HepG2 (cell line): Measurements from ENCODE around the gene CD207. TPM values are rescaled to one million over a fixed set of nuclear protein-coding genes. Genes with fewer than 3 reads are reported as not detected.

Experiments
- CEBPG ChIP-seq: IDR thresholded peaks from 2 replicates; pipeline ENCODE4 v1.6.1; 2016
- CHCHD3 ChIP-seq: sonication (generic); formaldehyde crosslinking; IDR thresholded peaks from 2 replicates; pipeline ENCODE4 v1.8.0; 2022; ENCODE audit warnings: mild to moderate bottlenecking, missing genetic modification reagents, moderate library complexity
- DZIP1 ChIP-seq: sonication (generic); formaldehyde crosslinking; IDR thresholded peaks from 2 replicates; pipeline ENCODE4 v1.5.0; 2020; ENCODE audit warnings: mild to moderate bottlenecking, missing genetic modification reagents
- ELK4 ChIP-seq: sonication (generic); formaldehyde crosslinking; IDR thresholded peaks from 2 replicates; pipeline ENCODE4 v1.9.0; 2021; ENCODE audit warnings: missing genetic modification reagents, borderline replicate concordance
- FOSL2 ChIP-seq: sonication (generic); formaldehyde crosslinking; IDR thresholded peaks from 2 replicates; pipeline ENCODE4 v1.4.0; 2020; ENCODE audit warnings: missing genetic modification reagents
- HNRNPUL1 ChIP-seq: fragments of 200-400 bp; formaldehyde crosslinking; IDR thresholded peaks from 2 replicates; pipeline ENCODE4 v1.6.1; 2017; ENCODE audit warnings: low read depth, mild to moderate bottlenecking, low read length, moderate library complexity
- KDM3A ChIP-seq: IDR thresholded peaks from 2 replicates; pipeline ENCODE4 v1.6.1; 2018; ENCODE audit warnings: low read depth, missing compliant biosample characterization
- KLF9 ChIP-seq: IDR thresholded peaks from 2 replicates; pipeline ENCODE4 v1.6.1; 2016; ENCODE audit warnings: low read depth
- NBN ChIP-seq: fragments of 450-650 bp; conservative IDR thresholded peaks from 2 replicates; pipeline ENCODE4 v1.6.1; 2017
- NFATC3 ChIP-seq: sonication (generic); formaldehyde crosslinking; IDR thresholded peaks from 2 replicates; pipeline ENCODE4 v1.5.1; 2020; ENCODE audit warnings: mild to moderate bottlenecking, missing genetic modification reagents
- NFYB ChIP-seq: sonication (generic); formaldehyde crosslinking; IDR thresholded peaks from 2 replicates; pipeline ENCODE4 v1.4.0; 2020; ENCODE audit warnings: missing genetic modification reagents
- NR3C1 ChIP-seq: sonication (generic); formaldehyde crosslinking; IDR thresholded peaks from 2 replicates; pipeline ENCODE4 v1.4.0; 2020; ENCODE audit warnings: missing genetic modification reagents
- REL ChIP-seq: sonication (generic); formaldehyde crosslinking; conservative IDR thresholded peaks from 2 replicates; pipeline ENCODE4 v1.8.0; 2022; ENCODE audit warnings: mild to moderate bottlenecking, missing genetic modification reagents, moderate library complexity
- SRSF1 ChIP-seq: fragments of 200-400 bp; formaldehyde crosslinking; optimal IDR thresholded peaks from 2 replicates; pipeline ENCODE3; 2017; ENCODE audit warnings: mild to moderate bottlenecking, low read depth, low read length, moderate library complexity
- TCF7 ChIP-seq: sonication (generic); IDR thresholded peaks from 2 replicates; pipeline ENCODE4 v1.6.1; 2016; ENCODE audit warnings: antibody characterized with exemption, low read depth
- ZBTB20 ChIP-seq: sonication (generic); formaldehyde crosslinking; IDR thresholded peaks from 2 replicates; pipeline ENCODE4 v1.8.1; 2023; ENCODE audit warnings: missing genetic modification reagents, low read depth, mild to moderate bottlenecking, borderline replicate concordance
- ZFP82 ChIP-seq: sonication (generic); formaldehyde crosslinking; IDR thresholded peaks from 2 replicates; pipeline ENCODE4 v1.5.1; 2020; ENCODE audit warnings: mild to moderate bottlenecking, missing genetic modification reagents, borderline replicate concordance
- ZNF230 ChIP-seq: sonication (generic); formaldehyde crosslinking; IDR thresholded peaks from 2 replicates; pipeline ENCODE4 v1.4.0; 2020; ENCODE audit warnings: mild to moderate bottlenecking, missing genetic modification reagents
- ZNF564 ChIP-seq: sonication (generic); formaldehyde crosslinking; IDR thresholded peaks from 2 replicates; pipeline ENCODE4 v1.8.1; 2023; ENCODE audit warnings: mild to moderate bottlenecking, missing genetic modification reagents
- ZNF609 ChIP-seq: sonication (generic); formaldehyde crosslinking; IDR thresholded peaks from 2 replicates; pipeline ENCODE4 v1.4.0; 2020; ENCODE audit warnings: mild to moderate bottlenecking, missing genetic modification reagents, borderline replicate concordance
- ZNF773 ChIP-seq: sonication (generic); formaldehyde crosslinking; IDR thresholded peaks from 2 replicates; pipeline ENCODE4 v1.4.0; 2020; ENCODE audit warnings: missing genetic modification reagents, borderline replicate concordance
- polyA plus RNA-seq, 8 experiments: library from polyadenylated mRNA; depleted of rRNA in 3 of 8; stranded (reverse) in 7 of 8; unstranded in 1 of 8; fragments of >200 nt; fragmentation: Illumina TruSeq in 4 of 8; extraction: Trizol in 4 of 8; gene quantifications; 2 replicates each; pipeline versions ENCODE4 v1.2.1 to v1.2.3, GENCODE V29; 2011 to 2016; ENCODE audit warnings: low read depth in 4 of 8, missing spikeins in 1 of 8, mixed read lengths in 1 of 8; ENCODE audit not compliant: insufficient read depth in 1 of 8
- total RNA-seq, 5 experiments: library from RNA; depleted of rRNA; stranded (reverse); fragments of >200 nt; fragmentation: Illumina TruSeq; extraction: Trizol; gene quantifications; 2 replicates each; pipeline ENCODE4 v1.2.3, GENCODE V29; 2016; ENCODE audit warnings: low read depth in 1 of 5
- TF ChIP-seq, protein P1 (sequence below): sonication (generic); formaldehyde crosslinking; IDR thresholded peaks from 2 replicates; pipeline ENCODE4 v1.5.0; 2020; ENCODE audit warnings: missing genetic modification reagents

CD207 gene
- total and polyA plus RNA-seq, 2 of the 13 experiments (the other 11 are each of a cell fraction or from before 2014, with no cell fraction given) = 0.09 to 0.15 TPM

- peak; percentile 99 for TF ChIP-seq ZNF609
- peak; percentile 57 for TF ChIP-seq CEBPG (CRISPR knock-in tag)
- TF ChIP-seq REL (CRISPR knock-in tag) = no peak
- TF ChIP-seq ZNF564 (CRISPR knock-in tag) = peak; percentile 82
- TF ChIP-seq HNRNPUL1 = no peak
- TF ChIP-seq, protein P1, sequence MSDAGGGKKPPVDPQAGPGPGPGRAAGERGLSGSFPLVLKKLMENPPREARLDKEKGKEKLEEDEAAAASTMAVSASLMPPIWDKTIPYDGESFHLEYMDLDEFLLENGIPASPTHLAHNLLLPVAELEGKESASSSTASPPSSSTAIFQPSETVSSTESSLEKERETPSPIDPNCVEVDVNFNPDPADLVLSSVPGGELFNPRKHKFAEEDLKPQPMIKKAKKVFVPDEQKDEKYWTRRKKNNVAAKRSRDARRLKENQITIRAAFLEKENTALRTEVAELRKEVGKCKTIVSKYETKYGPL (CRISPR knock-in tag) = peak; percentile 85
- no peak for TF ChIP-seq CHCHD3 (CRISPR knock-in tag)
- no peak for TF ChIP-seq ZFP82 (CRISPR knock-in tag)
- no peak for TF ChIP-seq NFATC3 (CRISPR knock-in tag)
- TF ChIP-seq FOSL2 (CRISPR knock-in tag) = peak; percentile 63; the same call in 1 of the 2 replicates
- TF ChIP-seq ZBTB20 (CRISPR knock-in tag) = peak; percentile 83
- TF ChIP-seq NFYB (CRISPR knock-in tag) = peak; percentile 32; the same call in 1 of the 2 replicates
- TF ChIP-seq DZIP1 (CRISPR knock-in tag) = no peak
- TF ChIP-seq ZNF773 (CRISPR knock-in tag) = no peak
- no peak for TF ChIP-seq SRSF1
- peak; percentile 70; the same call in 1 of the 2 replicates for TF ChIP-seq KLF9 (CRISPR knock-in tag)
- peak; percentile 97 for TF ChIP-seq TCF7
- no peak for TF ChIP-seq ZNF230
- TF ChIP-seq NBN = no peak
- 0 out of 2 replicates have a peak, but pooled peaks have one; percentile 43 for TF ChIP-seq KDM3A (CRISPR knock-in tag)
- TF ChIP-seq ELK4 (CRISPR knock-in tag) = no peak
- no peak for TF ChIP-seq NR3C1
Observed at GRCh38 chr2:70807102-70807827, 28.4 kb downstream of the CD207 start (continued).
